Daoy (cell line): ENCODE measurements around the gene FAM20A. TPM values are rescaled to one million over a fixed set of nuclear protein-coding genes. Genes with fewer than 3 reads are reported as not detected.
"Not testable (repeated sequence)": the region's sequence is repeated elsewhere in the genome, so short reads cannot be mapped to it uniquely, and the experiment has no call there.

ENCODE experiments used
- DNase-seq: peaks from one replicate; pipeline ENCODE4 v3.0.0-alpha.2; 2015; ENCODE audit warnings: low read depth
- total RNA-seq: library from RNA; depleted of rRNA; stranded (reverse); fragments of >200 nt; shearing (Covaris generic); gene quantifications from 2 replicates; pipeline ENCODE4 v1.2.3, GENCODE V29; 2014

The FAM20A gene
- total RNA-seq, 1 experiment from 2014 or later: not detected

- DNase-seq: no peak
Observed at GRCh38 chr17:68522266-68522665, 78.9 kb downstream of the FAM20A start.

- no peak for DNase-seq
Observed at GRCh38 chr17:68519911-68520310, 81.3 kb downstream of the FAM20A start.

- DNase-seq: not testable (repeated sequence)
Observed at GRCh38 chr17:68519051-68519450, 82.1 kb downstream of the FAM20A start.

- DNase-seq: no peak
Observed at GRCh38 chr17:68518063-68518815, 82.9 kb downstream of the FAM20A start.

GRCh38 chr17:68517605-68518004 lies 83.6 kb downstream of the FAM20A start:
- not testable (repeated sequence) for DNase-seq

GRCh38 chr17:68516732-68517131 lies 84.4 kb downstream of the FAM20A start:
- no peak for DNase-seq

- DNase-seq: no peak
Observed at GRCh38 chr17:68514831-68515635, 86.1 kb downstream of the FAM20A start.

- no peak for DNase-seq
Observed at GRCh38 chr17:68513932-68514331, 87.2 kb downstream of the FAM20A start.

GRCh38 chr17:68512960-68513474 lies 88.2 kb downstream of the FAM20A start:
- peak; percentile 28 for DNase-seq

- peak; percentile 97 for DNase-seq
Observed at GRCh38 chr17:68512247-68512959, 88.8 kb downstream of the FAM20A start, which contains the start of gene PRKAR1A. TSS of gene PRKAR1A (plus strand) at chr17:68512430. CDS start at chr17:68515400, 2,970 bp downstream.

GRCh38 chr17:68511671-68512246 lies 89.4 kb downstream of the FAM20A start:
- peak; percentile 73 for DNase-seq

- DNase-seq: no peak
Observed at GRCh38 chr17:68511254-68511670, 89.9 kb downstream of the FAM20A start.

- DNase-seq: no peak
Observed at GRCh38 chr17:68509141-68510057, 91.8 kb downstream of the FAM20A start.

GRCh38 chr17:68507576-68507975 lies 93.6 kb downstream of the FAM20A start:
- DNase-seq: no peak

GRCh38 chr17:68505951-68506350 lies 95.2 kb downstream of the FAM20A start:
- no peak for DNase-seq

- no peak for DNase-seq
Observed at GRCh38 chr17:68501074-68501473, 100.1 kb downstream of the FAM20A start.

GRCh38 chr17:68499587-68499986 lies 101.6 kb downstream of the FAM20A start:
- DNase-seq: no peak

GRCh38 chr17:68498479-68499326 lies 102.5 kb downstream of the FAM20A start:
- DNase-seq: no peak

- DNase-seq: no peak
Observed at GRCh38 chr17:68497885-68498319, 103.3 kb downstream of the FAM20A start.
